GM19099 (cell line): ENCODE measurements around the gene PTPRT.

Source experiments
- POLR2A ChIP-seq: IDR thresholded peaks from 3 replicates; pipeline ENCODE4 v1.6.1; 2011; ENCODE audit warnings: low read depth; ENCODE audit not compliant: insufficient read length; ENCODE audit errors: extremely low read depth

PTPRT gene

GRCh38 chr20:42214074-42214473 is 975.6 kb downstream of the PTPRT start:
- TF ChIP-seq POLR2A: no peak

- no peak for TF ChIP-seq POLR2A
These were observed 977.3 kb downstream of the PTPRT start for GRCh38 chr20:42212391-42212790.

GRCh38 chr20:42204109-42204660 is 985.5 kb downstream of the PTPRT start:
- no peak for TF ChIP-seq POLR2A

- no peak for TF ChIP-seq POLR2A
These were observed 992.1 kb downstream of the PTPRT start for GRCh38 chr20:42197599-42197998.

- TF ChIP-seq POLR2A: no peak
These were observed 996.6 kb downstream of the PTPRT start for GRCh38 chr20:42193119-42193518.

- no peak for TF ChIP-seq POLR2A
These were observed 997.4 kb downstream of the PTPRT start for GRCh38 chr20:42192321-42192720.

GRCh38 chr20:42191140-42191860 is 998.4 kb downstream of the PTPRT start:
- TF ChIP-seq POLR2A: no peak

- no peak for TF ChIP-seq POLR2A
These were observed 999.6 kb downstream of the PTPRT start for GRCh38 chr20:42190084-42190483.

GRCh38 chr20:42186337-42186736 is 1003.4 kb downstream of the PTPRT start:
- TF ChIP-seq POLR2A: no peak

- TF ChIP-seq POLR2A: no peak
These were observed 1006.6 kb downstream of the PTPRT start for GRCh38 chr20:42183147-42183546.

- no peak for TF ChIP-seq POLR2A
These were observed 1008.6 kb downstream of the PTPRT start for GRCh38 chr20:42181064-42181463.

GRCh38 chr20:42179768-42180167 is 1009.9 kb downstream of the PTPRT start:
- no peak for TF ChIP-seq POLR2A

- TF ChIP-seq POLR2A: no peak
These were observed 1016.3 kb downstream of the PTPRT start for GRCh38 chr20:42173440-42173839.

- TF ChIP-seq POLR2A: no peak
These were observed 1025.4 kb downstream of the PTPRT start for GRCh38 chr20:42164121-42164890.

- TF ChIP-seq POLR2A: no peak
These were observed 1028.4 kb downstream of the PTPRT start for GRCh38 chr20:42161228-42161829.
